Subcutaneous adipose tissue (tissue), 4 donors: ENCODE measurements around the gene CDK1. TPM values are rescaled to one million over a fixed set of nuclear protein-coding genes. Genes with fewer than 3 reads are reported as not detected.

Experiments used
- CTCF ChIP-seq: fragments of 450-650 bp; IDR thresholded peaks from one replicate; pipeline ENCODE4 v1.5.1; 2016; ENCODE audit warnings: low read depth, mild to moderate bottlenecking, control low read depth, antibody characterized with exemption, moderate library complexity
- total RNA-seq, 4 donors: library from RNA; depleted of rRNA; stranded (reverse); fragments of >200 nt; gene quantifications; one replicate each; pipeline ENCODE4 v1.1.0, GENCODE V29; 2016

CDK1 gene
- total RNA-seq, 4 donors from 2014 or later, result 0.82 to 9.5 (median 6.7) TPM

GRCh38 chr10:60835049-60835448 lies 56.8 kb downstream of the CDK1 start:
- TF ChIP-seq CTCF, result no peak

DNA sequence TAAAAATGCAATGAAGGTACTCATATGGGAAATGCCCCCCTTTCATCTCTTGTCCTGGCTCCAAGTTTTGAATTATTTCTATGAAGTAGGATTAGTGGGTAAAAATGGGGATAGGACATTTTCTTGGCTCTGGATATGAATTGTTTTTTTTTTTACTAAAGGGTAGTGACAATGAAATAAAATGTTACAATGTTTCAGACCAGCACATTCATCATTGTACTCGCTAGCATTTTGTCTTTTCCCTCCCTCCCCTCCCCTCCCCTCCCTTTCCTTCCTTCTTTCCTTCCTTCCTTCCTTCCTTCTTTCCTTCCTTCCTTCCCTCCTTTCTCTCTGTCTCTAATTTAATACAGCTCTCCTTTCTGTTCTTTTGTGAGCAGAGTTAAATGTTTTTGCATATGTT lies 64.4 kb downstream of the CDK1 start:
- TF ChIP-seq CTCF, result no peak

Other genes starting within 250 kb of the CDK1 start
- gene RHOBTB1, start 165.7 kb downstream of the CDK1 start, total RNA-seq, result 10 to 100 TPM; 16.7 to 37.3 (median 22.8) TPM